SK-N-MC (cell line): ENCODE results near the gene FAM20C.

Experiments used
- DNase-seq: peaks from one replicate; pipeline ENCODE4 v3.0.0-alpha.2; 2011; ENCODE audit warnings: low read depth, low spot score
- H3K27ac ChIP-seq: fragments of 200-600 bp; sonication (generic); 2 replicates; pipeline ENCODE4 v1.5.1; 2016; ENCODE audit warnings: mixed run types
- H3K36me3 ChIP-seq: fragments of 200-600 bp; sonication (generic); 2 replicates; pipeline ENCODE4 v1.6.1; 2017; ENCODE audit warnings: antibody characterized with exemption, low read length, mixed read lengths; ENCODE audit not compliant: insufficient read depth
- H3K4me3 ChIP-seq: fragments of 200-600 bp; sonication (generic); 2 replicates; pipeline ENCODE4 v1.5.1; 2016
- H3K9ac ChIP-seq: fragments of 200-600 bp; sonication (generic); 2 replicates; pipeline ENCODE4 v1.8.0; 2017; ENCODE audit warnings: mixed run types, mixed read lengths; ENCODE audit not compliant: insufficient read length
- H3K9me3 ChIP-seq: fragments of 200-600 bp; sonication (generic); 2 replicates; pipeline ENCODE4 v1.6.1; 2017; ENCODE audit warnings: low read depth, mild to moderate bottlenecking, antibody characterized with exemption, low read length, moderate library complexity, mixed read lengths
- EZH2 ChIP-seq: fragments of 200-600 bp; sonication (generic); IDR thresholded peaks from one replicate; pipeline ENCODE4 v1.6.1; 2017; ENCODE audit warnings: antibody characterized with exemption
- FOXP2 ChIP-seq: optimal IDR thresholded peaks from 2 replicates; pipeline ENCODE3; 2011; ENCODE audit warnings: mild to moderate bottlenecking, moderate library complexity; ENCODE audit not compliant: insufficient read depth; ENCODE audit errors: extremely low read length, control extremely low read depth
- POLR2AphosphoS5 ChIP-seq: IDR thresholded peaks from 2 replicates; pipeline ENCODE4 v1.6.1; 2012; ENCODE audit warnings: mild to moderate bottlenecking, low read depth, low read length, borderline replicate concordance

FAM20C gene

DNA sequence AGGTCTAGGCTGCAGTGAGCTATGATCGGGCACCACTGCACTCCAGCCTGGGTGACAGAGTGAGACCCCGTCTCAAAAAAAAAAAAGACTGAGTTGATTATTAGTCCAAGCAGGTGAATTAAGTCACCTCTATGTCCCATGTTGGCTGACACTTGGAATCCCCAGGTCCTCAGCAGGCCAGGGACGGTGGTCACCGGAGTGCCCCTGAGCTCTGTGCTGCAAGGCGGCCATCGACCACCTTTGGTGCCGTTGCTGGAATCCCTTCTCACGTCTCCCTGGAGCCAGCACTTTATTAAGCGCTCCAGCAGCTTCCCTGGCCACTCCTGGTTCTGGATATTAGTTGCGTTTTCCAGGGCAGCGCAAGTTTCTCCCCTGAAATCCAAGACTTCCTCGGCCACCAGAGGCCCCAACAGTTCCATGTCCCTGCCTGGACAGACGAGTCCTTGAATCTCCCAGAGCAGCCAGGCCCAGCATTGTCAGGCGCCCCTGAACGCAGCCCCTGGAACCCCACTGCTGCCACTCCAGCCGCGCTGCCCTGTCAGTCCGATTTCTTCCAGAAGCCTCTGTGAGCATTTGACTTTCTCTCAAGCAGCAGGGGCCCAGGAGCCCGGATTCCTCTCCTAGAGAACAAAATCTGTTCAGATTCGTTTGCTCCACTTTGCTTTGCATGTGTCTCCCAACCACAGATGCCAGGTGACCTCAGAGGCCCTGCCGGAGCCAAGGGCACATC, 59.2 kb downstream of the FAM20C start:
- H3K9ac ChIP-seq: no peak overlapping the region
- no peak overlapping the region for H3K4me3 ChIP-seq
- no peaks in the 10 kb centered on the region for H3K9me3 ChIP-seq
- no peak overlapping the region for H3K27ac ChIP-seq
- TF ChIP-seq POLR2AphosphoS5: no peak
- TF ChIP-seq FOXP2: no peak
- no peak for TF ChIP-seq EZH2
- DNase-seq: no peak
- H3K36me3 ChIP-seq: no peaks in the 10 kb centered on the region

DNA sequence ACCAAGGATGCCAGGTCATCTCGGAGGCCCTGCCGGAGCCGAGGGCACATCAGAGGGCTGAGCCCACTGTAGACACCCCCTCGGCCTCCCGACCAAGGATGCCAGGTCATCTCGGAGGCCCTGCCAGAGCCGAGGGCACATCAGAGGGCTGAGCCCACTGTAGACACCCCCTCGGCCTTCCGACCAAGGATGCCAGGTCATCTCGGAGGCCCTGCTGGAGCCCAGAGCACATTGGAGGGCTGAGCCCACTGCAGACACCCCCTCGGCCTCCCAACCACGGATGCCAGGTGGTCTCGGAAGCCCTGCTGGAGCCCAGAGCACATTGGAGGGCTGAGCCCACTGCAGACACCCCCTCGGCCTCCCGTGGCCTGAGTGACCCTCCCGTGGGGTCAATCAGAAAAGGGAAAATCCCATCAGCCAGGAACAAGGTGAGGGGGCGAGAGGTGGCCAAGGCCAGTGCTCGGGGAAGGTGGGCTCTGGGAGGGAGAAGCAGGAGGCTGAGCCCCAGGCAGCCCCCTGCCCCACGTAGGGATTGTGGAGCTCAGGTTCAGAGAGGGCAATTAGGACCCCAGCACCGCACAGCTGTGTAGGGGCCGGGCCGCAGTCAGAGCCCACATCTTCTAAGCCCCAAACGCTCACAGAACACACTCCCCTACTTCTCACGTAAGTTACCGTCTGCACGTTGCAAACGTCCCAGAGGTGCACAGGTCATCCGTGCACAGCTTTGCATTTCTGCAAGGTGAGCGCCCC, 60.0 kb downstream of the FAM20C start:
- no peaks in the 10 kb centered on the region for H3K36me3 ChIP-seq
- H3K4me3 ChIP-seq: no peak overlapping the region
- DNase-seq: no peak
- H3K27ac ChIP-seq: no peak overlapping the region
- no peaks in the 10 kb centered on the region for H3K9me3 ChIP-seq
- TF ChIP-seq FOXP2 (no peak), EZH2 (no peak), POLR2AphosphoS5 (no peak)
- no peak overlapping the region for H3K9ac ChIP-seq

DNA sequence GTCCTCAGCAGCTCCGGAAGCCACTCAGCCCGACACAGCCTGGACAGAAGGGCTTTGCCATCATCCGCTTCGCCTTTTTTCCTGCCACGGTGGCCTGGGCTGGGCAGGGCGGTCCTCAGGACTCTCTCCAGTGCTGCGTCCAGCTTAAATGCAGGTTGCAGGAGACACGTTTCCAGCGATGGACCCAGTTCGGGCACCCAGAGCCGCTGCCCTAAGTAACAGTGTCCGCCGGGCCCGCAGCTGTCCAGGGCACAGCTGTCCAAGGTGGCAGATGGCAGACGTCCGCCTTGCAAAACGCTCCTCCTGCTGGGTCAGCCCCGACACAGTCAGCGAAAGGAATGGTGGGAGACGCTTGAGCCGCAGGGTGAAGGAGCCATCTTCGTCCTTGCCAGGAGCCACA, 60.6 kb downstream of the FAM20C start:
- no peaks in the 10 kb centered on the region for H3K36me3 ChIP-seq
- H3K27ac ChIP-seq: no peak overlapping the region
- H3K4me3 ChIP-seq: no peak overlapping the region
- TF ChIP-seq POLR2AphosphoS5 (no peak), FOXP2 (no peak), EZH2 (no peak)
- no peak for DNase-seq
- H3K9ac ChIP-seq: no peak overlapping the region
- H3K9me3 ChIP-seq: no peaks in the 10 kb centered on the region

DNA sequence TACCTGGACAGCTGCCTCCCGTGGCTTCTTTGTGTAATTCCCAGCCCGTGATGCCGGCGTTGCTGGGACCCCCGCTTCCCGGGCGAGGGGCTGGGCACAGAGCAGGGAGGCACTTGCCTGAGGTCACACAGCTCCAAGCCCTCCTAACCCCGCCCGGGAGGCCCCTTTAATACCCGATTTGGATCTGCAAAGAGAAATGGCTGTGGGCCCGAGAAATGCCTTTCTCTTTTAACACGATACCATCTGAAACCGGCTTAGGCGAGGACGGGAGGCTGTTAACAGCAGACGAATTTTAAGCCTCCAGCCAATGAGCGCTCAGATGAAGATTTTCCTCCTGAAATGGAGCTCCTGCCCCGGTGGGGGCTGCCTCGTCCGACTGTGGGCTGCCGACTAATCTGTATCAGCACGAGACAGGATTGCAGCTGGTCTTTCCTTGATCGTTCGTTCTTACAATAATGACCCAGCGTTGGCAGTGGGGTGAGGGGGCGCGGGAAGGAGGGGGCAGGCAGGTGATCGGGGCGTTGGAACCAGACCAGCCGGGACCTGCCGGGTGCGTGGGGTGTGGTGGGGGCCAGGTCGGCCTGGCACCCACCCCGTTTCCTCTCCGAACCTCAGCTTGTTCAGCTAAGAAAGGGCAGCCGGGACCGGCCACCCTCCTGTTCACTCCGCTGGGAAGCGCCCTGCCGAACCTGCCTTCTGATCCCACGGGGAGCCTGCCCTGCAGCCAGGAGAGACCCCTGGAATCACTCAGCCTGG, 61.4 kb downstream of the FAM20C start:
- Histone ChIP-seq H3K4me3 (no peak overlapping the region), H3K36me3 (no peaks in the 10 kb centered on the region), H3K9me3 (no peaks in the 10 kb centered on the region), H3K27ac (no peak overlapping the region), H3K9ac (no peak overlapping the region)
- DNase-seq: no peak
- no peak for TF ChIP-seq FOXP2
- TF ChIP-seq EZH2: no peak
- no peak for TF ChIP-seq POLR2AphosphoS5

DNA sequence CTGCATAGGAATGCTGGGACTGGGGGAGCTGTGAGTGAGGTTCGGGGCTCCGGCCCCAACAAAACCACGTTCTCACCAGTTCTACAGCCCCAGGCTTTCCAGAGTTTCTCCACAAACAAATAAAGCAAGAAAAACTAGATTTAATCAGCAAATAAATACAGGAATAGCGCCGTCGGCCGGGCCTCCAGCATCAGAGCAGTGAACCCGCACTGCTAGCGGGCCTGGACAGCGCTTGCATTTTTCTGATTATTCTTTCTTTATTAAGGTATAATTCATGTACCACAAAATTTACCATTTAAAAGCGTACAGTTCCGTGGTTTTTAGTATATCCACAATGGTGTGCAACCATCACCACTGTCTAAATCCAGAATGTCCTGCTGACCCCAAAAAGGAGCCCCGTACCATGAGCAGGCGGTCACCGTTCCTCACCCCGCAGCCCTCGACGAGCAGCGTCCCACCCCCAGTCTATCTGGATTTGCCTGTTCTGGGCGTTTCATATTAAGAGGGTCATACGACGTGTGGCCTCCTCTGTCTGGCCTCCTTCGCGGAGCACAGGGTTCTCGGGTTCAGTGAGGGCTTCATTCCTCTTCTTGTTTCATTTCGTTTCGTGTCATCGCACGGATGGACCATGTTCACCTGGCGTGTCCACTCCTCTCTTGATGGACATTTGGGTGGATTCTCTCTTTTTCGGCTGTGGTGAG, 62.1 kb downstream of the FAM20C start:
- no peak overlapping the region for H3K9ac ChIP-seq
- no peak overlapping the region for H3K4me3 ChIP-seq
- H3K27ac ChIP-seq: no peak overlapping the region
- TF ChIP-seq EZH2: no peak
- no peak for TF ChIP-seq POLR2AphosphoS5
- no peak for TF ChIP-seq FOXP2
- DNase-seq: no peak
- no peaks in the 10 kb centered on the region for H3K36me3 ChIP-seq
- H3K9me3 ChIP-seq: no peaks in the 10 kb centered on the region

DNA sequence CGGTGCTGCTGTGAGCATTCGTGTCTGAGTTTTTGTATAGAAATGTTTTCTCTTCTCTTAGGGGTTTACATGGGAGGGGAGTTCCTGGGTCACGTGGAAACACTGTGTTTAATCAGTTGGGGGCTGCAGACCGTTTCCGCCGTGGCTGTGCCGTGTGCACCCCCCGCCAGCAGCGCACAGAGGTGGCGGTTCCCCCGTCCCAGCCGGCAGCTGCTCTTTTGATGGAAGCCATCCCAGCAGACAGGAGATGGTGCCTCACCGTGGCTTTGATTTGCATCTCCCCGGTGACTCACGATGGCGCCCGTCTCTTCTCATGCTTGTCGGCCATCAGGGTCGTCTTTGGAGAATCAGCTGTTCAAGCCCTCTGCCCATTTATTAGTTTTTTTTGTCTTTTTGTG, 62.7 kb downstream of the FAM20C start:
- no peak for TF ChIP-seq POLR2AphosphoS5
- H3K27ac ChIP-seq: no peak overlapping the region

DNA sequence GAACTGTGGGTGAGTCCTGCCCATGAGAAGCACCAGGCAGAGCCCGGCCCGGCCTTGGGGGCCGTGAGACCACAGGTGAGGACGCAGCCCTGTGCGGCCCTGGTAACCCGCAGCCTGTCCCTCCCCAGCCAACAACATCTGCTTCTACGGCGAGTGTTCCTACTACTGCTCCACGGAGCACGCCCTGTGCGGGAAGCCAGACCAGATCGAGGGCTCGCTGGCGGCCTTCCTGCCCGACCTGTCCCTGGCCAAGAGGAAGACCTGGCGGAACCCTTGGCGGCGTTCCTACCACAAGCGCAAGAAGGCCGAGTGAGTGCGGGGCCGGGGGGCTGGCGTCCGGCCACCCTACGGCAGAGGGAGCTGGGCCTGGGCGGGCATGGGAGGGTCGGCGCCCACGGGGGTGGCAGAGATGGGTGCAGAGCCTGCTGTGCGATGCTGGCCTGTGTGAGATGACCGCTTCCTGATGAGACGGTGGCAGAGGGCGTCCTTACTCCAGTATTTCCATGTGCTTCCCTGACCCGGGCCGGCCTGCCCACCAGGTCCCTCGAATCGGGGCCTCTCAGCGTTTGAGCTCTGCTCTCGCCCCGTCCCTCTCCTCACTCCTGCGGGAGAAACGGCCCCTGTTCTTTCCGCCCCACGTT, 63.5 kb downstream of the FAM20C start:
- H3K36me3 ChIP-seq: no peaks in the 10 kb centered on the region
- DNase-seq: no peak
- no peak for TF ChIP-seq EZH2
- no peak for TF ChIP-seq FOXP2
- TF ChIP-seq POLR2AphosphoS5: no peak
- no peak overlapping the region for H3K27ac ChIP-seq
- H3K9ac ChIP-seq: no peak overlapping the region
- H3K4me3 ChIP-seq: no peak overlapping the region
- no peaks in the 10 kb centered on the region for H3K9me3 ChIP-seq

More for the DNA sequence above, 62.7 kb downstream of the FAM20C start:
- Histone ChIP-seq H3K9ac (no peak overlapping the region), H3K36me3 (no peaks in the 10 kb centered on the region), H3K9me3 (no peaks in the 10 kb centered on the region), H3K4me3 (no peak overlapping the region)
- no peak for DNase-seq

DNA sequence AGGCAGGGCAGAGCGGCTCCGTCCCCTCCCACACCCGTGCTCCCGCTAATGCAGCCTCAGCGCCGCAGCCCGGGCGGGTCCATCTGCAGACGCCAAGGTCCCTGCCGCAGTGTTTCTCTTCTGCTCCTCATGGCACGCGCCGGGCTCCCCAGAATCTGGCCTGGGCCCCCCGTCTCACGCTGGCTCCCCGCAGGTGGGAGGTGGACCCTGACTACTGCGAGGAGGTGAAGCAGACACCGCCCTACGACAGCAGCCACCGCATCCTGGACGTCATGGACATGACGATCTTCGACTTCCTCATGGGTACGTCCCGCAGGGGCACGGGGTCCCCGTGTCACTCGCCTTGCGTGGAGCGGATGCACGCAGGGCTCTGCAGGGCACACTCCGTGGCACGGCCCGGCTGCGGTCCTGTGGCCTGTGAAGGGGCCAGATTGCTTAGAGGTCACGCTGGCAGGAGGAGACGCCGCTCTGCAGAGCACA, 64.1 kb downstream of the FAM20C start:
- H3K36me3 ChIP-seq: no peaks in the 10 kb centered on the region
- H3K27ac ChIP-seq: no peak overlapping the region
- no peak overlapping the region for H3K9ac ChIP-seq
- TF ChIP-seq EZH2: no peak
- no peak for TF ChIP-seq POLR2AphosphoS5
- TF ChIP-seq FOXP2: no peak
- H3K4me3 ChIP-seq: no peak overlapping the region
- no peaks in the 10 kb centered on the region for H3K9me3 ChIP-seq
- DNase-seq: no peak
